Gastroesophageal sphincter (tissue), 4 donors: Measurements from ENCODE around the gene BAAT. TPM values are rescaled to one million over a fixed set of nuclear protein-coding genes. Genes with fewer than 3 reads are reported as not detected.
"Not testable (repeated sequence)": the region's sequence is repeated elsewhere in the genome, so short reads cannot be mapped to it uniquely, and the experiment has no call there.

Experiments used
- ATAC-seq: fragments of 150-250 bp; one replicate; pipeline ENCODE4 v1.9.1; 2016; ENCODE audit warnings: mild to moderate bottlenecking, moderate library complexity
- H3K27ac ChIP-seq, 4 donors: fragments of 200-600 bp; sonication (generic) in 3 of 4; 1 replicate in 3 of 4; 2 replicates in 1 of 4; pipeline ENCODE4 v1.5.1; 2016 to 2019
- H3K27me3 ChIP-seq: fragments of 200-600 bp; sonication (generic); one replicate; pipeline ENCODE4 v1.5.1; 2019
- H3K36me3 ChIP-seq, 2 donors: fragments of 200-600 bp; sonication (generic); one replicate each; pipeline ENCODE4 v1.5.1; 2019; ENCODE audit warnings: control low read depth in 1 of 2
- H3K4me1 ChIP-seq, 3 donors: fragments of 200-600 bp; sonication (generic); 1 replicate in 2 of 3; 2 replicates in 1 of 3; pipeline ENCODE4 v1.5.1; 2016 to 2019; ENCODE audit warnings: control low read depth in 2 of 3
- H3K4me3 ChIP-seq, 2 donors: fragments of 200-600 bp; sonication (generic); one replicate each; pipeline ENCODE4 v1.5.1; 2019; ENCODE audit warnings: mild to moderate bottlenecking in 1 of 2, moderate library complexity in 1 of 2
- H3K9me3 ChIP-seq, 3 donors: fragments of 200-600 bp; sonication (generic); one replicate each; pipeline ENCODE4 v1.5.1; 2017 to 2019; ENCODE audit warnings: control low read depth in 2 of 3
- CTCF ChIP-seq, 4 experiments: fragments of 200-600 bp in 2 of 4; fragments of 450-650 bp in 2 of 4; sonication (generic) in 1 of 4; IDR thresholded peaks; one replicate each; pipeline ENCODE4 v1.5.1; 2017 to 2019; ENCODE audit warnings: antibody characterized with exemption in 4 of 4, mild to moderate bottlenecking in 2 of 4, moderate library complexity in 2 of 4
- EP300 ChIP-seq: sonication (generic); formaldehyde crosslinking; IDR thresholded peaks from one replicate; pipeline ENCODE4 v1.6.1; 2017; ENCODE audit warnings: antibody characterized with exemption, mild to moderate bottlenecking
- POLR2A ChIP-seq, 2 donors: fragments of 450-650 bp; IDR thresholded peaks; one replicate each; pipeline ENCODE4 v1.6.1; 2017; ENCODE audit warnings: antibody characterized with exemption in 2 of 2, mild to moderate bottlenecking in 2 of 2, moderate library complexity in 1 of 2
- POLR2AphosphoS5 ChIP-seq: sonication (generic); formaldehyde crosslinking; IDR thresholded peaks from one replicate; pipeline ENCODE4 v1.6.1; 2017; ENCODE audit warnings: antibody characterized with exemption
- WGBS, 2 donors: methylation state at CpG; one replicate each; pipeline ENCODE4 v1.1.5; 2018; ENCODE audit warnings: low coverage in 1 of 2; 5-methylcytosine and 5-hydroxymethylcytosine counted together
- total RNA-seq, 4 donors: library from RNA; depleted of rRNA; stranded (reverse); fragments of >200 nt; gene quantifications; one replicate each; pipeline ENCODE4 v1.1.0, GENCODE V29; 2016

The BAAT gene
- total RNA-seq, 4 donors from 2014 or later, result 0.25 TPM; not detected in 3

DNA sequence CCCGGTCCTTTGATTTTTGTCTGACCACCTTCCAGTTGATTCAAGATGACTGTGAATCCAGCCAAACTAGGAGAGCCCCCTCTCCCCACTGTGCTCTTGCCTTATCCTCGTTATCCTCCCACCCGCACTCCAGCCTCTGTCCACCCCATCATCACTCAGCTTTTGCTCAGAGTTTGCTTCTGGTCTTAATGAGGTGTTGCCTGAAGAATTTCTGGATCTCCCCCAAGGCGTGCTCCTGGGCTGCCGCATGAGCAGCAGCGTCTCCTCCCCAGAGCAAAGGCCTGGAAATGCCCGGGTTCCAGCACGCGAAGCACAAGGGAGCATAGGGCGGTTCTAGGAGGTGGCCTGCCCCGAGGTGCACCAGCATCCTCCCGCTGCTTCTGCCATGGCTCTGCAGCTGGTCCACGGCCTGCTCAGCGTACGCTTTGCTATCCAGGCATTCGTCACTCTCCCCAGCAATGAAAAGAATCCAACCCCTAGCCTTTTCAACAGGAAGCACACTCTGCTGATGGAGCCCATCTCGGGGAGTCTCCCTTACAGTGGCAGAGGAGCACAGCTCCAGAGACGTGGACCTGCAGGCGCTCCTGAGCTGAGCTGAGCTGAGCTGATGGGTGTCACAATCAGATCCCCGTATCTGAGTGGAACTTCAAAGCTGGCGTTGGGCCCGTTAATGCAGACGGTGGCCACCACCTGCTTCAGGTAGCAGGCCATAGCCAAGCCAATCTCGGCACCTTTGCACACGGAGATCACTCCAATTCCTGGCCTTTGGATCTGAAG is 50.7 kb downstream of the BAAT start:
- Histone ChIP-seq H3K4me3 (no peak overlapping the region), H3K27me3 (no peaks in the 10 kb centered on the region), H3K9me3 (no peaks in the 10 kb centered on the region), H3K4me1 (no peaks in the 10 kb centered on the region), H3K36me3 (no peaks in the 10 kb centered on the region), H3K27ac (no peak overlapping the region)
- TF ChIP-seq POLR2A (IDR thresholded peaks at IDR 0.05) (no peak), POLR2AphosphoS5 (no peak), EP300 (no peak)
- ATAC-seq, result no peak
- 56 to 80% methylated on average over 3 of the region's 25 CpGs for WGBS, 2 donors

DNA sequence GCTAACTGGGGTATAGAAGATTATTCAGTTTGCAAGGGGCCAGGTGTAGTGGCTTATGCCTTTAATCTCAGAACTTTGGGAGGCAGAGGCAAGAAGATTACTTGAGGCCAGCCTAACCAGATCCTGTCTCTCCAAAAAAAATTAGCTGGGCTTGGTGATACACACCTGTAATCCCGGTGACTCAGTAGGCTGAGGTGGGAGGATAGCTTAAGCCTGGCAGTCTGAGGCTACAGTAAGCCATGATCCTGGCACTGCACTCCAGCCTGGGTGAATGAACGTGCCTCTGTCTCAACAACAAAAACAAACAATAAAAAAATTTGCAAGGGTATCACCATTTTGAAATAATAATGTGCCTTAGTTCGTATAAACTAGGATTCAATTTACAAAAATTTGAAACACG is 51.3 kb downstream of the BAAT start:
- no peaks in the 10 kb centered on the region for H3K36me3 ChIP-seq
- H3K27me3 ChIP-seq, result no peaks in the 10 kb centered on the region
- WGBS, 2 donors, result 66 to 75% methylated on average over 2 to 4 of the region's 4 CpGs
- TF ChIP-seq EP300 (no peak), POLR2A (IDR thresholded peaks at IDR 0.05) (no peak), CTCF (IDR thresholded peaks at IDR 0.05) (no peak), POLR2AphosphoS5 (no peak)
- H3K9me3 ChIP-seq, result no peaks in the 10 kb centered on the region
- H3K4me3 ChIP-seq, result no peak overlapping the region
- H3K27ac ChIP-seq, result no peak overlapping the region
- ATAC-seq, result no peak
- H3K4me1 ChIP-seq, result no peaks in the 10 kb centered on the region

DNA sequence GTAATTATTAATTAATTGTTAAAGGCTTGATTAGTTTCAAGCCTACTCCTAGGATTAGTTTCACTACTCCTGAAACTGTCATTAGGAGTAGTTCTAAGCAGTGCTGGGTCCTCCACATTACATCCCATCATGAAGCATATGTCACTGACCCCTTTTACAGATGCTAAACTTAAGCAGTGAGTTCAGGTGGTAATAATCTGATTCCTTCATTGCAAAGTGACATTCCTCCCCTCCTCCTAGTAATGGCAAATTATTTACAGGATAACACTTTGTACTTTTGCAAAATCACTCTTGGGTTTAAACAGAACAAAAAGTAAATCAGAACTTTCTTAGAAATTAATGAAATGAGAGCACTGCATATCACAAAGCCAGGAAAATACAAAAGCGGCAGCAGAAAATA is 52.4 kb downstream of the BAAT start:
- WGBS, 2 donors, result 93 to 100% methylated on average over 1 of the region's 1 CpG
- H3K4me1 ChIP-seq, result no peaks in the 10 kb centered on the region
- TF ChIP-seq EP300 (no peak), CTCF (IDR thresholded peaks at IDR 0.05) (no peak), POLR2A (IDR thresholded peaks at IDR 0.05) (no peak), POLR2AphosphoS5 (no peak)
- no peak overlapping the region for H3K4me3 ChIP-seq
- H3K27ac ChIP-seq, result no peak overlapping the region
- peaks cover 0 to 6% (median 0%) of the 10 kb centered on the region in 3 donors for H3K9me3 ChIP-seq
- no peaks in the 10 kb centered on the region for H3K36me3 ChIP-seq
- ATAC-seq, result no peak
- H3K27me3 ChIP-seq, result no peaks in the 10 kb centered on the region

DNA sequence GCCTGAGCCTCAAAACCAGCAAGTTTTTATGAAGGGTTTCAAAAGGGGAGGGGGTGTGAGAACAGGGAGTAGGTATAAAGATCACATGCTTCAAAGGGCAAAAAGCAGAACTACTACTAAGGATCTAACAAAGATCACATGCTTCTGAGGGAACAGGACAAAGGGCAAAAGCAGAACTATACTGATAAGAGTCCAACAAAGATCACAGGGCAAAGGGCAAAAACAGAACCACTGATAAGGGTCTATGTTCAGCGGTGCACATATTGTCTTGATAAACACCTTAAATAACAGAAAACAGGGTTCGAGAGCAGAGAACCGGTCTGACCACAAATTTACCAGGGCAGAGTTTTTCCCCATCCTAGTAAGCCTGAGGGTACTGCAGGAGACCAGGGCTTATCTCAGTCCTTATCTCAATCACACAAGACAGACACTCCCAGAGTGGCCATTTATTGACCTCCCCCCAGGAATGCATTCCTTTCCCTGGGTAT is 57.3 kb downstream of the BAAT start:
- not testable (repeated sequence) for H3K27me3 ChIP-seq, ATAC-seq, H3K4me3 ChIP-seq, H3K27ac ChIP-seq, H3K4me1 ChIP-seq, H3K36me3 ChIP-seq, H3K9me3 ChIP-seq
- 57 to 67% methylated on average over 1 to 3 of the region's 3 CpGs for WGBS, 2 donors

DNA sequence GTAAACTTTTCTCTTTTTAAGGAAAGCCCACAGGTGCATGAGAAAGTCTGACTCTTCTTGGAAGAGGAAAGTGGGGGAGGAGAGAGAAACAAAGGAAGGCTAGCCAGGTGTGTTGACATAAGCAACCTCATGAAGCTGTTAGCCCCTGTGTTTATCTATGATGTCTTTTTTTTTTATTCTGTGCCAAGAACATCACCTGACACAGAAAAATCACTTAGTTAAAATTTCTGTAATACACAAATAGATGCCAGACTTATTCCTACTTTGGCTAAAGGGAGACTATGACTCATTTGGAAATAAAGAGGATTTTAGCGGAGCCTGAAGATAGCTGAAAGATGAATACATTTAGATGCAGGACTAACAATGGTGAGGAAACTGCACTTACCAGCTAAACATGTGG is 58.3 kb downstream of the BAAT start:
- 36 to 88% methylated on average over 1 of the region's 1 CpG for WGBS, 2 donors

More for the DNA sequence above, 58.3 kb downstream of the BAAT start:
- no peaks in the 10 kb centered on the region for H3K27me3 ChIP-seq
- no peak for ATAC-seq
- no peak overlapping the region for H3K27ac ChIP-seq
- peaks cover 0 to 7% (median 0%) of the 10 kb centered on the region in 3 donors for H3K9me3 ChIP-seq
- H3K4me1 ChIP-seq, result no peaks in the 10 kb centered on the region
- no peak for TF ChIP-seq POLR2AphosphoS5
- no peak for TF ChIP-seq CTCF (IDR thresholded peaks at IDR 0.05)
- no peak for TF ChIP-seq EP300
- no peak for TF ChIP-seq POLR2A (IDR thresholded peaks at IDR 0.05)
- H3K4me3 ChIP-seq, result no peak overlapping the region
- H3K36me3 ChIP-seq, result no peaks in the 10 kb centered on the region
